Erythroblast (primary cell): ENCODE measurements around the gene MAP7.

Experiments used
- GATA1 ChIP-seq: IDR thresholded peaks from 2 replicates; pipeline ENCODE4 v1.6.1; 2011; ENCODE audit warnings: low read depth, mild to moderate bottlenecking, control low read depth, low read length, moderate library complexity
- POLR2A ChIP-seq: IDR thresholded peaks from 2 replicates; pipeline ENCODE4 v1.6.1; 2011; ENCODE audit warnings: mild to moderate bottlenecking, low read length

GRCh38 chr6:136521911-136522310, 28.3 kb downstream of the MAP7 start:
- no peak for TF ChIP-seq POLR2A
- TF ChIP-seq GATA1: no peak
